Astrocyte (in vitro differentiated cells and primary cell): ENCODE results near the gene CDC42BPA.

Experiments
- EZH2 ChIP-seq: IDR thresholded peaks from 2 replicates; pipeline ENCODE4 v1.6.1; 2012; ENCODE audit warnings: mild to moderate bottlenecking, low read length, inconsistent platforms; ENCODE audit not compliant: insufficient read depth
- TF ChIP-seq, protein P1 (sequence below): IDR thresholded peaks from 2 replicates; pipeline ENCODE4 v1.5.1; 2011; ENCODE audit warnings: low read depth, mild to moderate bottlenecking, inconsistent platforms, low read length, moderate library complexity; ENCODE audit not compliant: insufficient read depth

DNA sequence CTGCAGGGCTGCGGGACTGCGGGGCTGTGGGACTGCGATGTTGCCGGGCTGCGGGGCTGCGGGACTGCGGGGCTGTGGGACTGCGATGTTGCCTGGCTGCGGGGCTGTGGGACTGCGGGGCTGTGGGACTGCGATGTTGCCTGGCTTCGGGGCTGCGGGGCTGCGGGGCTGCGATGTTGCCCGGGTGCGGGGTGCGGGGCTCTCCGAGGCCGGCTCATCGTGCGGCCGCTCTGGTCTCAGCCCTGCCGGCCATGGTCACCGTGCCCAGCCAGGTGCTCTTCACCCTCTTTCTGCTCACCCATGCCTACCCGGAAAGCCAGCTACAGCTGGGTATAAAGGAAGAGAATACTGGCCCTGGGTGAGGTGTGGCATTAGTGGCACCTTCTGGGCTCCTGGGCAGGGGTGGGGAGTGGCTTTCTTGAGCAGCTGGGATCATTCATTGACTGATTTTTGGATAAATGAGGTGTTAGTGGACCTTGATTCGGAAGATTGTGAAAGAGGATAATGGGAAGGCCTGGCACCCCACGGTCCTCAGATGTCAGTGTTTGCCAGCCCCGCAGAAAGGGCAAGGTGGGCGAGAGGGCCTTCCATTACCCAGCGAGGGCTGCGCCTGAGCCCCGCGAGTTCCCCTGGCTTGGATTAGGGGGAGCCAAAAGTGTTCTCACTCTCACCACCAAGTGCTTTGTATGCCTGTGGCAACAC, 341.9 kb downstream of the CDC42BPA start:
- TF ChIP-seq, protein P1, sequence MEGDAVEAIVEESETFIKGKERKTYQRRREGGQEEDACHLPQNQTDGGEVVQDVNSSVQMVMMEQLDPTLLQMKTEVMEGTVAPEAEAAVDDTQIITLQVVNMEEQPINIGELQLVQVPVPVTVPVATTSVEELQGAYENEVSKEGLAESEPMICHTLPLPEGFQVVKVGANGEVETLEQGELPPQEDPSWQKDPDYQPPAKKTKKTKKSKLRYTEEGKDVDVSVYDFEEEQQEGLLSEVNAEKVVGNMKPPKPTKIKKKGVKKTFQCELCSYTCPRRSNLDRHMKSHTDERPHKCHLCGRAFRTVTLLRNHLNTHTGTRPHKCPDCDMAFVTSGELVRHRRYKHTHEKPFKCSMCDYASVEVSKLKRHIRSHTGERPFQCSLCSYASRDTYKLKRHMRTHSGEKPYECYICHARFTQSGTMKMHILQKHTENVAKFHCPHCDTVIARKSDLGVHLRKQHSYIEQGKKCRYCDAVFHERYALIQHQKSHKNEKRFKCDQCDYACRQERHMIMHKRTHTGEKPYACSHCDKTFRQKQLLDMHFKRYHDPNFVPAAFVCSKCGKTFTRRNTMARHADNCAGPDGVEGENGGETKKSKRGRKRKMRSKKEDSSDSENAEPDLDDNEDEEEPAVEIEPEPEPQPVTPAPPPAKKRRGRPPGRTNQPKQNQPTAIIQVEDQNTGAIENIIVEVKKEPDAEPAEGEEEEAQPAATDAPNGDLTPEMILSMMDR = no peak
- no peak for TF ChIP-seq EZH2
